ENCODE measurements around the gene UBAC2. TPM values are rescaled to one million over a fixed set of nuclear protein-coding genes. Genes with fewer than 3 reads are reported as not detected.

UBAC2 gene
- total RNA-seq, 4 donors from 2014 or later: 67.3 to 111 (median 93.8) TPM

DNA sequence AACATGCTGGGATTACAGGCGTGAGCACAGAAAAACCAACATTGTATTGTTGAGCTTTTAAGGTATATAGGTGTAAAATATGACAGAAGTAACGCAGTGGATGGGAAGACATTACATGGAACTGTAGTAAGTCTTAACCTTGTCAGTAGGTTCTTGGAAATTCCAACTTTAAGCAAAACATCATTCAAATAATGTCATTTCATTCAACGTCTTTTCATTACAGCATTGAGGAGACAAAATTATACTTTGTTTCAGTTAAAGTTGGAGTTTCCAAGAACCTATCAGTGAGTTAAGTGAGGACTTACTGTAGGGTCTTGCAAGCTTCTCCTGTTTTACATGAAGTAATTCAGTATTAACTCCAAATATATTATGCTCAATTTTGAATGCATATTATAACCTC, 133.6 kb downstream of the UBAC2 start:
- no peaks in the 10 kb centered on the region for H3K4me1 ChIP-seq
- TF ChIP-seq EP300 (IDR thresholded peaks at IDR 0.05) (no peak), POLR2A (IDR thresholded peaks at IDR 0.05) (no peak), POLR2AphosphoS5 (IDR thresholded peaks at IDR 0.05) (no peak)
- TF ChIP-seq, protein P1, sequence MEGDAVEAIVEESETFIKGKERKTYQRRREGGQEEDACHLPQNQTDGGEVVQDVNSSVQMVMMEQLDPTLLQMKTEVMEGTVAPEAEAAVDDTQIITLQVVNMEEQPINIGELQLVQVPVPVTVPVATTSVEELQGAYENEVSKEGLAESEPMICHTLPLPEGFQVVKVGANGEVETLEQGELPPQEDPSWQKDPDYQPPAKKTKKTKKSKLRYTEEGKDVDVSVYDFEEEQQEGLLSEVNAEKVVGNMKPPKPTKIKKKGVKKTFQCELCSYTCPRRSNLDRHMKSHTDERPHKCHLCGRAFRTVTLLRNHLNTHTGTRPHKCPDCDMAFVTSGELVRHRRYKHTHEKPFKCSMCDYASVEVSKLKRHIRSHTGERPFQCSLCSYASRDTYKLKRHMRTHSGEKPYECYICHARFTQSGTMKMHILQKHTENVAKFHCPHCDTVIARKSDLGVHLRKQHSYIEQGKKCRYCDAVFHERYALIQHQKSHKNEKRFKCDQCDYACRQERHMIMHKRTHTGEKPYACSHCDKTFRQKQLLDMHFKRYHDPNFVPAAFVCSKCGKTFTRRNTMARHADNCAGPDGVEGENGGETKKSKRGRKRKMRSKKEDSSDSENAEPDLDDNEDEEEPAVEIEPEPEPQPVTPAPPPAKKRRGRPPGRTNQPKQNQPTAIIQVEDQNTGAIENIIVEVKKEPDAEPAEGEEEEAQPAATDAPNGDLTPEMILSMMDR (IDR thresholded peaks at IDR 0.05): no peak
- 93% methylated on average over 3 of the region's 3 CpGs for WGBS
- no peak overlapping the region for H3K27ac ChIP-seq
- no peaks in the 10 kb centered on the region for H3K27me3 ChIP-seq
- H3K4me3 ChIP-seq: no peak overlapping the region
- H3K9me3 ChIP-seq: no peaks in the 10 kb centered on the region
- H3K36me3 ChIP-seq: peaks cover 14% of the 10 kb centered on the region
- no peak for DNase-seq (ENCODE audit: low spot score in 2 of 2)

DNA sequence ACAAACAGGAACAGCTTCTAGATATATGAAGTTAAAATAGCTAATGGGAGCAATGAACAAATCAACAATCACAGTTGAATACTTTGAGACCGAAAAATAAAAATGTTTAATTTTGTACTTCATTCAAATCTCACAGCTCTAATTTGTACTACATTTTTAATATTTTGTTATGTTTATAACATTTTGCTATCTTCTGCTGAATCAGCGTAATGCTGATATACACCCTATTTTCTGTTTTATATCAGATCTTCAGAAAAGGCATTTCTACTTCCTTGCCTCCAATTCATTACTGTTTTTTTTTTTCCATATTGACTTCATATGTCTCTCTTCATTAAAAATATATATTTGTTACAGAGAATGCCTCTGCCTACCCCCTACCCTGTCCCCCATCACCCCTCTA, 134.4 kb downstream of the UBAC2 start:
- WGBS: 96% methylated on average over 2 of the region's 2 CpGs
- H3K4me1 ChIP-seq: no peaks in the 10 kb centered on the region

GRCh38 chr13:99335603-99336002, 134.9 kb downstream of the UBAC2 start:
- Histone ChIP-seq H3K9me3 (no peaks in the 10 kb centered on the region), H3K36me3 (peaks cover 17% of the 10 kb centered on the region), H3K27me3 (no peaks in the 10 kb centered on the region), H3K4me1 (no peaks in the 10 kb centered on the region), H3K4me3 (no peak overlapping the region), H3K27ac (no peak overlapping the region)
- TF ChIP-seq POLR2A (IDR thresholded peaks at IDR 0.05): no peak
- TF ChIP-seq POLR2AphosphoS5 (IDR thresholded peaks at IDR 0.05): no peak
- TF ChIP-seq EP300 (IDR thresholded peaks at IDR 0.05): no peak
- TF ChIP-seq, protein P1 (IDR thresholded peaks at IDR 0.05): no peak
- WGBS: 78% methylated on average over 4 of the region's 4 CpGs
- DNase-seq (ENCODE audit: low spot score in 2 of 2): no peak

More for the DNA sequence above, 134.4 kb downstream of the UBAC2 start:
- peaks cover 12% of the 10 kb centered on the region for H3K36me3 ChIP-seq
- no peaks in the 10 kb centered on the region for H3K27me3 ChIP-seq
- TF ChIP-seq POLR2A (IDR thresholded peaks at IDR 0.05) (no peak), POLR2AphosphoS5 (IDR thresholded peaks at IDR 0.05) (no peak), EP300 (IDR thresholded peaks at IDR 0.05) (no peak)
- TF ChIP-seq, protein P1 (IDR thresholded peaks at IDR 0.05): no peak
- no peaks in the 10 kb centered on the region for H3K9me3 ChIP-seq
- H3K4me3 ChIP-seq: no peak overlapping the region
- H3K27ac ChIP-seq: no peak overlapping the region
- no peak for DNase-seq (ENCODE audit: low spot score in 2 of 2)

DNA sequence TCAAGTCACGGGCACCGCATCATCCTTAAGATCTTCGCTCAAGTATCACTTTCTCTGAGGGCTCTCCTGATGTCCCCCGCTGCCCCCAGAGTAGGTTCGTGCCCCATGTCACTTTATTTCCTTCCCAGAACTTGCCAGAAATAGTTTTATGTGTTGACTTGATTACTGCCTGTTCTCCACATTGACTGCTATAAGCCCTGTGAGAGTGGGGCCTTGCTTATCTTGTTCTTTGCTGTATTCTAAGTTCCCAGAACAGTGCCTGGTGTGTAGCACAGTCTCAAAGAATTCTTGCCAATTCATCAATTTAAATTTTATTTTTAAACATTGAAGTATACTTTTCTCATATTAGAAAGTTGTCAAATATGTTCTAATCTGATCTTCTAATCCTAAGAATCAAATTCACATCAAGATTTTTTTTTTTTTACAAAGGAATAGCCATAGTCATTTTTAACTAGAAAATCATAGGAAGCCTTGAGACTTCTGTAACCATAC, 138.6 kb downstream of the UBAC2 start:
- peaks cover 49% of the 10 kb centered on the region for H3K36me3 ChIP-seq
- no peaks in the 10 kb centered on the region for H3K4me1 ChIP-seq
- H3K27me3 ChIP-seq: no peaks in the 10 kb centered on the region
- H3K4me3 ChIP-seq: no peak overlapping the region
- 91% methylated on average over 5 of the region's 5 CpGs for WGBS
- H3K9me3 ChIP-seq: no peaks in the 10 kb centered on the region
- H3K27ac ChIP-seq: no peak overlapping the region
- TF ChIP-seq, protein P1 (IDR thresholded peaks at IDR 0.05): no peak
- TF ChIP-seq POLR2A (IDR thresholded peaks at IDR 0.05) (no peak), POLR2AphosphoS5 (IDR thresholded peaks at IDR 0.05) (no peak), EP300 (IDR thresholded peaks at IDR 0.05) (no peak)
- DNase-seq (ENCODE audit: low spot score in 2 of 2): no peak

GRCh38 chr13:99339736-99340397, 139.2 kb downstream of the UBAC2 start:
- TF ChIP-seq POLR2AphosphoS5 (IDR thresholded peaks at IDR 0.05): no peak
- TF ChIP-seq POLR2A (IDR thresholded peaks at IDR 0.05): no peak
- TF ChIP-seq EP300 (IDR thresholded peaks at IDR 0.05): no peak
- TF ChIP-seq, protein P1 (IDR thresholded peaks at IDR 0.05): no peak
- Histone ChIP-seq H3K27me3 (no peaks in the 10 kb centered on the region), H3K27ac (no peak overlapping the region), H3K9me3 (no peaks in the 10 kb centered on the region), H3K36me3 (peaks cover 49% of the 10 kb centered on the region), H3K4me1 (no peaks in the 10 kb centered on the region), H3K4me3 (no peak overlapping the region)
- 80% methylated on average over 8 of the region's 8 CpGs for WGBS
- no peak for DNase-seq (ENCODE audit: low spot score in 2 of 2)

Measured in suprapubic skin (tissue), 4 donors.